Measurements from ENCODE around the gene GPR156. TPM values are rescaled to one million over a fixed set of nuclear protein-coding genes. Genes with fewer than 3 reads are reported as not detected.

Gene GPR156
- total and polyA plus RNA-seq, 2 donors (not counting 3 experiments of a cell fraction or from before 2014, with no cell fraction given): 0.14 to 0.27 TPM

GRCh38 chr3:120331076-120331475 lies 46.1 kb upstream of the GPR156 start:
- Histone ChIP-seq H3K79me2 (ENCODE audit: control insufficient read depth, insufficient read depth, low read length) (no peaks in the 10 kb centered on the region), H3K27me3 (ENCODE audit: control insufficient read depth in 2 of 2, insufficient read depth in 2 of 2, low read length in 2 of 2) (no peaks in the 10 kb centered on the region), H3K36me3 (ENCODE audit: control insufficient read depth in 2 of 2, extremely low read depth in 1 of 2, insufficient read depth in 2 of 2, low read length in 2 of 2) (peaks cover 0 to 7% of the 10 kb centered on the region in 2 experiments), H4K20me1 (replicated peaks; ENCODE audit: control insufficient read depth, extremely low read depth, insufficient read depth, low read length) (no peaks in the 10 kb centered on the region), H3K4me1 (ENCODE audit: control insufficient read depth, extremely low read depth, insufficient read depth, low read length) (no peaks in the 10 kb centered on the region), H3K9me3 (replicated peaks; ENCODE audit: control insufficient read depth, insufficient read depth, low read length) (no peaks in the 10 kb centered on the region), H3K9ac (replicated peaks; ENCODE audit: extremely low read depth, insufficient read depth, low read length) (no peak overlapping the region), H3K4me2 (ENCODE audit: insufficient read depth, low read length) (no peak overlapping the region), H3K9me1 (replicated peaks; ENCODE audit: control insufficient read depth, extremely low read depth, insufficient read depth, low read length) (no peaks in the 10 kb centered on the region), H3K4me3 (replicated peaks in 1 of 3; ENCODE audit: insufficient read depth in 1 of 3, low read depth in 1 of 3, low read length in 3 of 3) (no peak overlapping the region), H3K27ac (ENCODE audit: insufficient read depth, low read depth, low read length) (no peak overlapping the region), H2AFZ (ENCODE audit: low read depth, low read length) (no peak overlapping the region)
- no TSS peak for BruUV-seq (replicated peaks)
- TF ChIP-seq MYC (IDR thresholded peaks at IDR 0.05; ENCODE audit: low read depth, low read length): no peak
- no peak for TF ChIP-seq CTCF (IDR thresholded peaks at IDR 0.05; ENCODE audit: extremely low read depth in 1 of 2, insufficient read depth in 1 of 2, low read depth in 1 of 2, low read length in 2 of 2)
- TF ChIP-seq POLR2AphosphoS5 (IDR thresholded peaks at IDR 0.05; ENCODE audit: insufficient read depth, low read depth, low read length): no peak
- no peak for TF ChIP-seq FOS (IDR thresholded peaks at IDR 0.05; ENCODE audit: borderline replicate concordance, insufficient read depth, low read length)
- no peak for TF ChIP-seq JUN (IDR thresholded peaks at IDR 0.05; ENCODE audit: borderline replicate concordance, insufficient read depth, insufficient read length, low read depth)
- no peak for TF ChIP-seq POLR2A (IDR thresholded peaks at IDR 0.05; ENCODE audit: low read depth, low read length)
- no peak for TF ChIP-seq GATA2 (IDR thresholded peaks at IDR 0.05; ENCODE audit: insufficient read depth, insufficient read length, low read depth, low read length)
- no peak for TF ChIP-seq MAX (IDR thresholded peaks at IDR 0.05; ENCODE audit: insufficient read depth, insufficient read length)
- no peak for TF ChIP-seq EZH2 (IDR thresholded peaks at IDR 0.05; ENCODE audit: borderline replicate concordance, low read depth, low read length, severe bottlenecking)
- DNase-seq (ENCODE audit: low read depth, low spot score) (no peak), FAIRE-seq (no peak)
- dilution Hi-C loops (cut with MboI; ENCODE audit: extremely low pct_ligation_motif_present, low sequenced_read_pairs): no loop called here
- CTCF ChIA-PET: no interaction called here
- intact Hi-C loops (cut with micrococcal nuclease): no loop called here
- POLR2A ChIA-PET: no interaction called here

Data from endothelial cell of umbilical vein (primary cell).